NCI-H2196 treated with DMSO at 0.1 percent for 48 hours (cell line): Measurements from ENCODE around the gene CACNA1B.

Source experiments
- DNase-seq: peaks from one replicate; lab custom pipeline; 2025; ENCODE audit not compliant: unreplicated experiment; lab: John Stamatoyannopoulos, UW

The CACNA1B gene

DNA sequence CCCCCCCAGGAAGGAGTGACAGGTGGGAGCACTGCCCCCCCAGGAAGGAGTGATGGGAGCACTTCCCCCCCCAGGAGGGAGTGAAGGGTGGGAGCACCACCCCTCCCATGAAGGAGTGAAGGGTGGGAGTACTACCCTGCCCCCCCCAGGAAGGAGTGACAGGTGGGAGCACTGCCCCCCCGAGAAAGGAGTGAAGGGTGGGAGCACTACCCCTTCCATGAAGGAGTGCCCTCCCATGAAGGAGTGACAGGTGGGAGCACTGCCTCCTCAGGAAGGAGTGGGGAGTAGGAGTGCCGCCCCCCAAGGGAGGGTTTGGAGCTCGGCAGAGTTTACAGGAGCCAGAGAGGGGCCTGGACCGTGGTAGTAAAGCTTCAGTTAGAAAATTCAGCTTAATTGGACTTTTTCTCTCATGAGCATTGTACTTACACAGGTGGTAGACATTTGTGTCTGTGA lies 100.7 kb downstream of the CACNA1B start:
- no peak for DNase-seq

DNA sequence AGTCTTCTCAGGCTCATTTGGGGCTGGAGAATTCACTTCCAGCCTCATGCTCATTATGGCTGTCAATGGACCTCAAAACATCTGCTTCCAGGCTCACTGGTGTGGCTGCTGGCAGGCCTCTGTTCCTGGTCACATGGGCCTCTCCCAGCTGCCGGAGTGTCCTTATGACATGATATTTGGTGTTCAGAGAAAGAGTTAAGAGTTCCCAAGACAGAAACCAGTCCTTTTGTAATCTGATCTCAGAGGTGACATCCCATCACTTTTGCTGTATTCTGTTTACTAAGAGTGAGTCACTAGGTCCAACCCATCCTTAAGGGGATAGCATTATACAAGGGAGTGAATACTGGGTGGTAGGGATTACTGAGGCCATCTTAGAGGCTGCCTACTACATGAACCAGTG lies 104.6 kb downstream of the CACNA1B start:
- no peak for DNase-seq

- DNase-seq: no peak
Measured at GRCh38 chr9:137984005-137984404, 106.4 kb downstream of the CACNA1B start.

- DNase-seq: no peak
Measured at GRCh38 chr9:137984520-137985257, 107.1 kb downstream of the CACNA1B start.

GRCh38 chr9:137985637-137986071 lies 108.1 kb downstream of the CACNA1B start:
- DNase-seq: no peak

- no peak for DNase-seq
Measured at GRCh38 chr9:137986268-137987099, 108.9 kb downstream of the CACNA1B start.

DNA sequence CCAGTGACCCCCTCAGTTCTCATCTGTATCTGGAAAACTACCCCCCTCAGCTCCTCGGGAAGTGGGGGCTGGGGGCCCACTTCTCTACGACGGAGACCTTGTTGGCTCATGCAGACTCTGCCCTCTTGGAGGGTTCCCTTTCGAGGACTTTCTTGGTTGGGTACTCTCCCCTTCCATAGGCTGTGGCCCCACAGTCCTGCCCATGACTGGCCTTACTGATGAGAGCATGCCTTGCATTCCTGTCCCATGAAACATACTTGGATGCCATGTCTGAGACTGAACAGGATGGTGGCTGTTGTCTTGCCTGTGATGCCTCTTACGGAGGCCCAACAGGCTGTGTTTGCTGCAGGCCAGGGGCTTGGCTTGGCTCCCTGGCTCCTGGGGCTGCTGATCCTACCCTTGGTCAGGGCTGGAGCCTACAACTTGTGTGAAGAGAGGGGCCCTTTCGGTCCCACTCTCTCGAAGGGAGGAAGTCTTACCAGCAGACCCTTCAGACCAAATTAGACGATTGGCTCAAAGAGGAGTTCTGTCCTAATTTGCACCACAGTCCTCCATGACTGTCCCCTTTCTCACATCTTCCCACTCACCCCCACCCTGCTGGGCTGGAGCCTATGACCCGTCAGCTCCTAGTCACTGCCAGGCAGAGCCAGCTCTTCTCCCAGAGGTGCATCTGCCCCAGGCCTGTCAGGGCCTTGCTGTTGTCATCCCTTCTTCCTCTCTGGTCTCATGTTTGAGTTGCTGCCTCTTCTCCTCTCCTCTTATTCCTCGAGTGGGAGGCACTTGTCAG lies 109.9 kb downstream of the CACNA1B start:
- no peak for DNase-seq

GRCh38 chr9:137988051-137988450 lies 110.5 kb downstream of the CACNA1B start:
- DNase-seq: no peak

- no peak for DNase-seq
Measured at GRCh38 chr9:137988701-137989100, 111.1 kb downstream of the CACNA1B start.

DNA sequence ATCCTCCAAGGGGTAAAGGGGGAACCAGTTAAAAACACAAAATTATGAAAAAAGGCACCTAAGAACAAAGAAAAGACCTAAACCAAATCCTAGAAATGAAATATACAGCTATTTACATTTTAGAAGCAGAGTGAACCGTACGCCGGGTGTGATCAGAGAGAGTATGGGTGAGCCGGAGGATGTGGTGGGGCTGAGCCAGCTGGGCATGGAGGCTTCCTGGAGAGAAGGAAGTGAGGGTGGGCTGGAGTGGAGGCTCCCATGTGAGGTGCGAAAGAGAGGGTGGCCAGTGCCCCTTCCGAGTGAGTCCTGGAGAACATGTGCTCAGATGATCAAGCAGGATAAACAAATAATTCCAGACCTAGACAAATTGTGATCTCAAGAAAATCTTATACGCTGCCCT lies 111.6 kb downstream of the CACNA1B start:
- DNase-seq: no peak

GRCh38 chr9:137989999-137990715 lies 112.6 kb downstream of the CACNA1B start:
- no peak for DNase-seq

- no peak for DNase-seq
Measured at GRCh38 chr9:138003485-138004190, 126.1 kb downstream of the CACNA1B start.

GRCh38 chr9:138006576-138007233 lies 129.1 kb downstream of the CACNA1B start:
- no peak for DNase-seq

DNA sequence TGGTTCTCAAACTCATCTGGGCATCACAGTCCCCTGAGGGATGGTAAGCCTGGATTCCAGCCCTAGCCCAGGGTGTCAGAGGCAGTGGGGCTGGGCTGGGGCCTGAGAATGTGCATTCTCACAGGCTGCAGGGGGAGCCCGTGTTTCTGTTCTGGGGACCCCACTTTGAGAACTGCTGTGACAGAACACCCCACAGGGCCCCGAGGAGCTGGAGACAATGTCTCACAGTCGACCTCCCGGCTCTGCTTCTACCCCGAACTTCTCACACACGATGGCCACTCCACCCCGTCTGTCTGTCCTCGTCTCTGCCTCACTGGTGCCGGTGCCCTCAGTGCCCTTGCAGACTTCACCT lies 130.0 kb downstream of the CACNA1B start:
- DNase-seq: no peak

GRCh38 chr9:138007918-138008841 lies 130.6 kb downstream of the CACNA1B start:
- no peak for DNase-seq

- DNase-seq: no peak
Measured at GRCh38 chr9:138009016-138009802, 131.6 kb downstream of the CACNA1B start.

DNA sequence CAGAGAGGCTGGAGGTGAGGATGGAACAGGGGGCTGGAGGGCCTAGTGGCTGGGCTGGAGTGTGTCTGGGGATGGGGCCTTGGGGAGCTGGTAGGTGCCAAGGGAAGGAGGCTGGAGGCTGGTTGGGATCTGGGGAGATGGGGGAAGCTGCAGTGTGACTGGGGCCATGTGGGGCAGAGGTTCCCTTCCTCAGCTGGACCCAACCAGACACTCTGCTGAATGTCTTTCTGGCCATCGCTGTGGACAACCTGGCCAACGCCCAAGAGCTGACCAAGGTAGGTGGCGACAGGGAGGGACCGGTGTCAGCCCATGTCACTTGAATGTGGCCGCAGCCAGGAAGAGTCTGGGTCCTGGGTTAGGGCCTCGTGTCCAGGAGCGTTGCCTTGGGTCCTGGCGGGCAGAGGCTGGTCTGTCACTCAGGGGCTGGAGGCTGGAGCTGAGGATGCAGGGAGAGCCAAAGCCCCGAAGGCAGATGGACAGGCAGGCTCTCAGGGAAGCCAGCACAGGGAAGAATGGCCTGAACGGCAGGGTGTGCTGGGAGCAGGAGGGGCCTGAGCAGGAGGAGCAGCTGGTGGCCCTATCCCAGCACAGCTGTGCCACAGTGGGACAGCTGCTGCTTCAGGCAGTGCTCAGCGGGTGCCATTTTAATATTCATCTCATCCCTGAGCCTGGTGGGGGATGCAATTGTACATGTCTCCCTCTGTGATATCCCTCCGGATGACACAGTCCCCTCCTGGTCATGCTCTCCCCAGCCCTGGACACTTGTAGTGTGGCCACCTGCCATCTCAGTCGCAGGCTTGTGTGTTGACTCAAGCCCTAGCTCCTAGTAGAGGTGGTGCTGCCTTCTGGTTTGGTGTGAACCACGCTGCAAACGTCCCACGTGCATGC lies 132.5 kb downstream of the CACNA1B start:
- no peak for DNase-seq
